RWPE1 (cell line): ENCODE data around the gene TTR.

Source experiments
- CTCF ChIA-PET: fragments of 350-600 bp; sonication (Branson Sonifier 250); formaldehyde crosslinking; extraction: SDS; loops from one replicate; lab custom pipeline; 2021; lab: Yijun Ruan, JAX
- POLR2A ChIA-PET: fragments of 400-600 bp; formaldehyde crosslinking; extraction: SDS; loops from one replicate; lab custom pipeline; 2020; ENCODE audit warnings: antibody characterized with exemption; ENCODE audit not compliant: low non-redundant PET; lab: Yijun Ruan, JAX
- DNase-seq: peaks from one replicate; pipeline ENCODE4 v3.0.0; 2012; ENCODE audit warnings: low spot score
- H3K27ac ChIP-seq: fragments of 450-650 bp; 2 replicates; pipeline ENCODE4 v1.5.1; 2017
- CTCF ChIP-seq: fragments of 450-650 bp; conservative IDR thresholded peaks from 2 replicates; pipeline ENCODE4 v1.5.1; 2017; ENCODE audit warnings: low read depth, mild to moderate bottlenecking

Gene TTR

DNA sequence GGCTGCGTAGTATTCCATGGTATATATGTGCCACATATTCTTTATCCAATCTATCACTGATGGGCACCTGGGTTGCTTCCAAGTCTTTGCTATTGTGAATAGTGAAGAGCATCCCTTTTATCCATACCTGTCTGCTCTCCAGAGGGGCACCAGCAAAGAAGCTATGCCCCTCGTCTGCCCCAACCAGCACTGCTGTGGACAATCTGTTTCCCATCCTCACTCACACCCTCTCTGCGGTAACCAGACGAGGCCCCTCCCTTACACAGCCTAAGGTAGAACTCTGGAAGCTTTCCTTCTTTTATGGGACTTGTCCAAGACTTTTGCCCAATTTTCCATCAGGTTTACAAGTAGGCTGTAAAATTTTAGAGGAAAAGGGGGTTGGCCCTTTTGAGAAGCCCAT, 24.9 kb downstream of the TTR start:
- DNase-seq = no peak
- no peak overlapping the region for H3K27ac ChIP-seq
- no peak for TF ChIP-seq CTCF
- CTCF ChIA-PET = interaction anchor here (0.6 kb wide), 1 partner anchor 56 kb away, joined by 4 read pairs; no protein-coding TSS in a partner anchor
- POLR2A ChIA-PET = no interaction called here

- no peak for TF ChIP-seq CTCF
- ChIA-PET POLR2A (no interaction called here), CTCF (interaction anchor here (0.6 kb wide), 1 partner anchor 56 kb away, joined by 4 read pairs; no protein-coding TSS in a partner anchor)
- H3K27ac ChIP-seq = no peak overlapping the region
- no peak for DNase-seq
Measured at GRCh38 chr18:31617031-31617717, 25.5 kb downstream of the TTR start.

DNA sequence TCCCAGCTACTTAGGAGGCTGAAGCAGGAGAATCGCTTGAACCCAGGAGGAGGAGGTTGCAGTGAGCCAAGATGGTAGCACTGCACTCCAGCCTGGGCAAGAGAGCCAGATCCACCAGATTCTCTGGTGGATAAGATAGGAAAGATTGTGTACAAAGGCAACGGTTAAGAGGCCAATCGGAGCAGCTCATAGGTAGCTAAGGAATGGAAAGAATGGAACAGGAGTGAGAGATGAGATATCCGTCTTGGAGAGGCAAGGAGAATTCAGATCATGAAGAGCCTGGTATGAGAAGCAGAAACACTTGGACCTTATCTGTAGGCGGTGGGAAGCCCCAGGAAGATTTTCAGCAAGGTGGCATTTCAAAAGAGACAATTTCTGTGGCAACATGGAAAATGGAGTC, 27.1 kb downstream of the TTR start:
- ChIA-PET CTCF (no interaction called here), POLR2A (no interaction called here)
- H3K27ac ChIP-seq = no peak overlapping the region
- DNase-seq = no peak
- no peak for TF ChIP-seq CTCF

DNA sequence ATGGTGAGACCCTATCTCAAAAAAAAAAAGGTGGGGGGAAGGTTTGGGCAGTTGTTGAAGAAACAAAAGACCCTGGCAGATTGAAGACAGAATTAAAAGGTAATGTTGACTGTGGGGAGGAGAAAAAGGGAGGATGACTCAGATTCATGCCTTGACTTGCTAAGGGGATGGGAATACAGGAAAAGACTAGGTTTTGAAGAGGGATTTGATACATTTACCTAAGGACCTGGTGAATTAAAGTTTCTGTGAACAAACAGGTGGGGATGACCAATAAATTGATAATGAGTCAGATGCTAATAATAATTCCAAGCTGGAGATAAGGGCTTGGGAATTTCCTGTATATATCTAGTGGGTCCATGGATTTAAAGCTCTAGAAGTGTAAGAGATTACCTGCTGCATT, 27.6 kb downstream of the TTR start:
- TF ChIP-seq CTCF = no peak
- POLR2A ChIA-PET = no interaction called here
- CTCF ChIA-PET = no interaction called here
- DNase-seq = peak; percentile 46
- no peak overlapping the region for H3K27ac ChIP-seq

DNA sequence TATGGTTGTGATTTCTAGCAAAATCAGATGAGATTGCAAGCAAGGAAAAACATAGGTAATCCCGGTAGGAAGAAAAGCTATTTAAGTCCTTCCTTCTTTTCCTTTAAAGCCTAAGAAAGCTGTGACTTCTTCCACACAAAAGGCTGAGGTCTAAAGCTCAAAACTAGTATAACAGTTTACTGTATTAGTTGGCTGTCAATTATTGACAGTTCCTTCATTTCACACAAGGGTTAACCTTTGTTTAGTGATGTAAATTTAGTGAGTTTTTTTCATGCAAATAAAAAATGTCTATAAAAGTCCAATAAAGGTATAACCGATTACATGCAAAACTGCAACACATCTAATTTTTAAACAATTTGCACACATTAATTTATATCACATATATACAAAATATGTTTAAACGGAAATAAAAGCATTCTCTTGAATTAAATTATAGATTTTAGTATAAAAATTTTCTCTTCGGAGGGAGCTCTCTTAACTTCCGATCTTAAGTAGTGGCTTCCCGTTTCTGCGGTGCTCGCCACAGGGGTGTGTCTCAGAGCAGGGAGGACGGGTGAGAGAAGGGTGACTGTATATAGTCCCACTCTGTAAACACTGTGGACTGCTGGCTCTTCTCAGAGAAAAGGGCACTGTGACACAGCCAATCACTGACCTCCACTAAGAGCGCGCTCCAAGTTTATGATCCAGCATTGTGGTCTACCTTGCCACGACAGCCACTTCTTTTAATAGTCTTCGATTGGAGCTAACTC, 33.4 kb downstream of the TTR start:
- ChIA-PET POLR2A (no interaction called here), CTCF (interaction anchor here (0.7 kb wide), 1 partner anchor 541 kb away, joined by 5 read pairs; no protein-coding TSS in a partner anchor)
- no peak for DNase-seq
- no peak for TF ChIP-seq CTCF
- H3K27ac ChIP-seq = no peak overlapping the region

- no peak overlapping the region for H3K27ac ChIP-seq
- ChIA-PET POLR2A (no interaction called here), CTCF (no interaction called here)
- TF ChIP-seq CTCF = no peak
- no peak for DNase-seq
Measured at GRCh38 chr18:31626409-31626808, 34.7 kb downstream of the TTR start.
